K562 (cell line): ENCODE measurements around the gene EYA2. TPM values are rescaled to one million over a fixed set of nuclear protein-coding genes. Genes with fewer than 3 reads are reported as not detected.

Source experiments
- ATAC-seq: fragments of 200-7000 bp; cut with Tn5 transposase; 3 replicates; pipeline ENCODE4 v1.9.1; 2020; ENCODE audit warnings: moderate library complexity
- BruUV-seq: library from RNA; stranded (reverse); fragments of 400-500 nt; replicated peaks from 2 replicates; lab custom pipeline; 2021; lab: Mats Ljungman, UMichigan
- CTCF ChIA-PET: fragments of 300-600 bp; formaldehyde crosslinking; extraction: SDS; loops from one replicate; lab custom pipeline; 2021; ENCODE audit warnings: low intra/inter-chr PET ratio; lab: Yijun Ruan, JAX
- POLR2A ChIA-PET: fragments of 300-600, 350-650 bp; sonication (Branson Sonifier 250); formaldehyde crosslinking; extraction: SDS; loops from one replicate; lab custom pipeline; 2021; ENCODE audit warnings: antibody characterized with exemption, inconsistent platforms; lab: Yijun Ruan, JAX
- DNase-seq, 4 experiments: peaks; one replicate each; pipeline versions ENCODE4 v3.0.0 to v3.0.0-alpha.2; 2011 to 2018; ENCODE audit warnings: low spot score in 3 of 4, mixed read lengths in 3 of 4; ENCODE audit errors: extremely low read depth in 1 of 4
- FAIRE-seq: peaks from 2 replicates; lab custom pipeline; 2011; peaks lifted over from hg19 to GRCh38; lab: Jason Lieb, UNC
- H2AFZ ChIP-seq: 2 replicates; pipeline ENCODE4 v1.6.0; 2011; ENCODE audit warnings: low read depth, low read length, control low read depth, inconsistent platforms
- H3K27ac ChIP-seq: fragments of 200-600 bp; 3 replicates; pipeline ENCODE4 v1.8.0; 2011; ENCODE audit warnings: low read depth, mild to moderate bottlenecking, control low read depth, inconsistent platforms, low read length, moderate library complexity, mixed read lengths; ENCODE audit errors: extremely low read depth
- H3K27me3 ChIP-seq, 2 experiments: fragments of 300-600 bp in 1 of 2; 2 replicates in 1 of 2; 3 replicates in 1 of 2; pipeline versions ENCODE4 v1.6.0 to v1.8.0; 2011; ENCODE audit warnings: inconsistent platforms in 2 of 2, low read length in 2 of 2, mild to moderate bottlenecking in 1 of 2, mixed read lengths in 1 of 2, moderate library complexity in 1 of 2; ENCODE audit not compliant: control insufficient read depth in 2 of 2, insufficient read depth in 2 of 2
- H3K36me3 ChIP-seq: fragments of 300-600 bp; 3 replicates; pipeline ENCODE4 v1.8.0; 2011; ENCODE audit warnings: mild to moderate bottlenecking, low read length, inconsistent platforms; ENCODE audit not compliant: control insufficient read depth, insufficient read depth
- H3K4me1 ChIP-seq, 2 experiments: fragments of 200-600 bp in 1 of 2; replicated peaks in 1 of 2; 2 replicates in 1 of 2; 3 replicates in 1 of 2; pipeline versions ENCODE4 v1.5.1 to v1.8.0; 2011; ENCODE audit warnings: inconsistent platforms in 2 of 2, low read length in 2 of 2, mild to moderate bottlenecking in 1 of 2, mixed read lengths in 1 of 2, moderate library complexity in 1 of 2; ENCODE audit not compliant: control insufficient read depth in 2 of 2, insufficient read depth in 2 of 2
- H3K4me2 ChIP-seq: 2 replicates; pipeline ENCODE4 v1.6.1; 2011; ENCODE audit warnings: low read length, control low read depth, inconsistent platforms, mixed read lengths; ENCODE audit not compliant: insufficient read depth
- H3K4me3 ChIP-seq: fragments of 200-600 bp; sonication (generic), shearing (Covaris generic); 2 replicates; pipeline ENCODE4 v1.5.1; 2016; ENCODE audit warnings: control low read depth, inconsistent platforms
- H3K79me2 ChIP-seq: fragments of 200-600 bp; 3 replicates; pipeline ENCODE4 v1.8.0; 2011; ENCODE audit warnings: low read length, inconsistent platforms; ENCODE audit not compliant: control insufficient read depth, insufficient read depth
- H3K9ac ChIP-seq, 2 experiments: 2 replicates each; pipeline versions ENCODE4 v1.6.0 to v1.6.1; 2011; ENCODE audit warnings: low read depth in 2 of 2, low read length in 2 of 2, control low read depth in 1 of 2, inconsistent platforms in 1 of 2, mild to moderate bottlenecking in 1 of 2, mixed read lengths in 1 of 2; ENCODE audit not compliant: insufficient read depth in 1 of 2
- H3K9me1 ChIP-seq: one replicate; pipeline ENCODE4 v1.6.0; 2011; ENCODE audit warnings: inconsistent platforms, mild to moderate bottlenecking, low read length, moderate library complexity; ENCODE audit not compliant: control insufficient read depth, insufficient read depth
- H3K9me3 ChIP-seq: replicated peaks from 2 replicates; pipeline ENCODE4 v1.5.1; 2011; ENCODE audit warnings: low read depth, low read length, inconsistent platforms; ENCODE audit not compliant: control insufficient read depth, insufficient read depth
- H4K20me1 ChIP-seq: replicated peaks from 2 replicates; pipeline ENCODE4 v1.6.1; 2011; ENCODE audit warnings: low read length, inconsistent platforms, mixed read lengths; ENCODE audit not compliant: control insufficient read depth, insufficient read depth
- ELF2 ChIP-seq: fragments of 250-450 bp; sonication (Bioruptor Pico); IDR thresholded peaks from 2 replicates; pipeline ENCODE4 v1.5.0; 2021; ENCODE audit warnings: mild to moderate bottlenecking
- ETV1 ChIP-seq: fragments of 450-650 bp; conservative IDR thresholded peaks from 2 replicates; pipeline ENCODE4 v1.6.1; 2016; ENCODE audit warnings: missing genetic modification characterization, control low read depth, low read depth, missing compliant biosample characterization
- KDM2B ChIP-seq: fragments of 250-450 bp; sonication (Bioruptor Pico); IDR thresholded peaks from 2 replicates; pipeline ENCODE4 v1.8.0; 2021; ENCODE audit warnings: mild to moderate bottlenecking, moderate library complexity
- MYBL2 ChIP-seq, 2 experiments: fragments of 450-650 bp in 1 of 2; sonication (generic) in 1 of 2; formaldehyde crosslinking in 1 of 2; IDR thresholded peaks; 2 replicates each; pipeline versions ENCODE4 v1.6.1 to v1.8.1; 2017 to 2022; ENCODE audit warnings: borderline replicate concordance in 1 of 2, inconsistent platforms in 1 of 2, low read depth in 1 of 2, mild to moderate bottlenecking in 1 of 2, missing genetic modification reagents in 1 of 2, moderate library complexity in 1 of 2
- POLR2G ChIP-seq: fragments of 200-400 bp; formaldehyde crosslinking; IDR thresholded peaks from 2 replicates; pipeline ENCODE4 v1.6.1; 2017; ENCODE audit warnings: low read depth, mild to moderate bottlenecking, antibody characterized with exemption, low read length, moderate library complexity
- SRF ChIP-seq, 2 experiments: fragments of 250-450, 450-650 bp in 1 of 2; sonication (Bioruptor Pico) in 1 of 2; sonication (generic) in 1 of 2; formaldehyde crosslinking; IDR thresholded peaks; 2 replicates each; pipeline versions ENCODE4 v1.5.0 to v1.5.1; 2020 to 2022; ENCODE audit warnings: mild to moderate bottlenecking in 1 of 2, missing genetic modification reagents in 1 of 2
- TFE3 ChIP-seq: fragments of 450-650 bp; formaldehyde crosslinking; IDR thresholded peaks from 2 replicates; pipeline ENCODE4 v1.4.0; 2020; ENCODE audit warnings: mild to moderate bottlenecking, mixed read lengths
- XRCC5 ChIP-seq: fragments of 200-400 bp; formaldehyde crosslinking; IDR thresholded peaks from 2 replicates; pipeline ENCODE4 v1.6.1; 2017; ENCODE audit warnings: low read depth, mild to moderate bottlenecking, low read length
- ZNF76 ChIP-seq: fragments of 250-450 bp; sonication (Bioruptor Pico); IDR thresholded peaks from 2 replicates; pipeline ENCODE4 v1.4.0; 2020; ENCODE audit warnings: mild to moderate bottlenecking, moderate library complexity, borderline replicate concordance
- ZNF766 ChIP-seq: fragments of 200-800 bp; sonication (Bioruptor generic); conservative IDR thresholded peaks from 2 replicates; pipeline ENCODE4 v1.6.1; 2016; ENCODE audit warnings: missing genetic modification characterization, missing compliant biosample characterization
- in situ Hi-C: fragments of 300-500 bp; cut with MboI; formaldehyde crosslinking; loops from 4 replicates; pipeline ENCODE4 v1.15.0; 2018; ENCODE audit warnings: inconsistent platforms, mixed read lengths
- intact Hi-C: fragments of 100-400 bp; cut with micrococcal nuclease; formaldehyde crosslinking; loops from 2 replicates; pipeline ENCODE4 v1.14.2; 2022
- polyA plus RNA-seq, 8 experiments: library from polyadenylated mRNA; depleted of rRNA in 4 of 8; stranded (reverse) in 5 of 8; unstranded in 3 of 8; fragments of >200 nt; fragmentation: Nextera tagmentation in 2 of 8; fragmentation: Illumina TruSeq in 1 of 8; extraction: Ambion mirVana in 2 of 8; extraction: Trizol in 1 of 8; gene quantifications; 2 replicates each; pipeline versions ENCODE4 v1.2.1 to v1.2.3, GENCODE V29; 2011 to 2014; ENCODE audit warnings: inconsistent platforms in 1 of 8, missing spikeins in 1 of 8
- total RNA-seq, 7 experiments: library from RNA; depleted of rRNA in 6 of 7; stranded (reverse); fragments of >200 nt in 6 of 7; fragmentation: Illumina TruSeq in 2 of 7; extraction: Trizol in 2 of 7; gene quantifications; 2 replicates each; pipeline versions ENCODE4 v1.2.1 to v1.2.3, GENCODE V29; 2011 to 2021; ENCODE audit warnings: low replicate concordance in 1 of 7

EYA2 gene
- total and polyA plus RNA-seq, 9 of the 15 experiments (the other 6 are each of a cell fraction or from before 2014, with no cell fraction given) = 0.03 TPM; not detected in 8

GRCh38 chr20:47079047-47079446, 184.4 kb downstream of the EYA2 start:
- Histone ChIP-seq H3K4me3 (no peak overlapping the region), H3K36me3 (no peaks in the 10 kb centered on the region), H3K4me1 (no peaks in the 10 kb centered on the region), H3K27ac (no peak overlapping the region), H3K9me3 (no peaks in the 10 kb centered on the region), H3K9ac (no peak overlapping the region), H3K4me2 (no peak overlapping the region), H4K20me1 (no peaks in the 10 kb centered on the region), H2AFZ (no peak overlapping the region), H3K79me2 (no peaks in the 10 kb centered on the region), H3K27me3 (peaks cover 0 to 7% of the 10 kb centered on the region in 2 experiments; a peak in 1 of 5 replicates), H3K9me1 (no peaks in the 10 kb centered on the region)
- ChIA-PET CTCF (no interaction called here), POLR2A (no interaction called here)
- no TSS peak for BruUV-seq
- FAIRE-seq (no peak), ATAC-seq (no peak), DNase-seq (no peak)
- TF ChIP-seq XRCC5 (no peak), MYBL2 (IDR thresholded peaks at IDR 0.05; ENCODE audit: low read depth) (no peak), MYBL2 (CRISPR knock-in tag; IDR thresholded peaks at IDR 0.05; ENCODE audit: borderline replicate concordance) (no peak), ZNF766 (CRISPR knock-in tag) (no peak), SRF (CRISPR knock-in tag; IDR thresholded peaks at IDR 0.05) (no peak), ELF2 (CRISPR knock-in tag) (no peak), KDM2B (no peak), ETV1 (tag) (no peak), POLR2G (no peak), ZNF76 (CRISPR knock-in tag) (no peak), TFE3 (CRISPR knock-in tag) (no peak)
- intact Hi-C loops = no loop called here
- in situ Hi-C loops = no loop called here
